Nephron (organoid): ENCODE data around the gene ZBTB42.

Source experiments
- H3K27ac Mint-ChIP-seq, 3 experiments: 2 replicates each; pipeline ENCODE4 v1.8.0; 2020; ENCODE audit warnings: mixed read lengths in 3 of 3, mild to moderate bottlenecking in 2 of 3, moderate library complexity in 1 of 3
- H3K27me3 Mint-ChIP-seq: 2 replicates; pipeline ENCODE4 v1.8.0; 2021; ENCODE audit warnings: low read depth, mild to moderate bottlenecking, moderate library complexity, mixed read lengths
- H3K36me3 Mint-ChIP-seq: 2 replicates; pipeline ENCODE4 v1.8.0; 2020; ENCODE audit warnings: low read depth, mixed read lengths
- H3K4me1 Mint-ChIP-seq: 2 replicates; pipeline ENCODE4 v1.8.0; 2020; ENCODE audit warnings: mixed read lengths
- H3K4me3 Mint-ChIP-seq, 3 experiments: 2 replicates each; pipeline ENCODE4 v1.8.0; 2020; ENCODE audit warnings: mild to moderate bottlenecking in 3 of 3, mixed read lengths in 3 of 3, moderate library complexity in 2 of 3
- H3K9me3 Mint-ChIP-seq: 2 replicates; pipeline ENCODE4 v1.8.0; 2020; ENCODE audit warnings: mixed read lengths
- TF ChIP-seq, protein P1 (sequence below), 3 experiments: fragments of 200-600 bp; sonication (generic); IDR thresholded peaks; one replicate each; pipeline ENCODE4 v1.5.0; 2021; ENCODE audit warnings: antibody characterized with exemption in 3 of 3; ENCODE audit not compliant: unreplicated experiment in 3 of 3

ZBTB42 gene

DNA sequence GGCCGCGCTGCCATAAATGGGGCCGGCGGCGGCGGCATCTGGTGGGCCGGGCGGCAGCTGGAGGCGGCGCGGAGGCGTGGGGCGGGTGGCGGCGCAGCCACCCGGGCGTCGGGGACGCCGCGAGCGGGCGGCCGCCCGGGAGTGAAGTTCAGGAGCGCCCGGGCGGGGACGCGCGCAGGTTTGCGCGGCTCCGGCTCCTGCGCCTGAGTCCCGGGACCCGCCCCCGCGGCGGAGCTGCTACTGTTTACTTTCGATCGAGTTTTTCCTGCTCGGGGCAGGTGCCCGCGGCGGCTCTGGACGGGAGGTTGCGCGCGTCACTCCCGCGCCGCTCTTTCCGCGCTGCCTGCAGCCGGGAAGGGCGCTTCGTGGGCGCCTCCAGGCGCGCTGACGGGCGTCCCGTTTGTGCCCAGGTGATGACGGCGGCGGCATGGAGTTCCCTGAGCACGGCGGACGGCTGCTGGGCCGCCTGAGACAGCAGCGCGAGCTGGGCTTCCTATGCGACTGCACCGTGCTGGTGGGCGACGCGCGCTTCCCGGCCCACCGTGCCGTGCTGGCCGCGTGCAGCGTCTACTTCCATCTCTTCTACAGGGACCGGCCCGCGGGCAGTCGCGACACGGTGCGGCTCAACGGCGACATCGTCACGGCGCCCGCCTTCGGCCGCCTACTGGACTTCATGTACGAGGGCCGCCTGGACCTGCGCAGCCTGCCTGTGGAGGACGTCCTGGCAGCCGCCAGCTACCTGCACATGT lies at the start of gene ZBTB42:
ZBTB42 (plus strand) TSS at position 331 of the 749 bp plus-strand sequence; CDS start at position 428, 97 bp downstream.
- Mint-ChIP-seq H3K9me3 (no peaks in the 10 kb centered on the region), H3K4me1 (peaks cover 15% of the 10 kb centered on the region), H3K27me3 (peaks cover 18% of the 10 kb centered on the region), H3K27ac (peak within 1 kb of the TSS; percentile 50 to 91 (median 76)), H3K36me3 (no peaks in the 10 kb centered on the region), H3K4me3 (peak within 1 kb of the TSS; percentile 83 to 89 (median 88))
- TF ChIP-seq, protein P1, sequence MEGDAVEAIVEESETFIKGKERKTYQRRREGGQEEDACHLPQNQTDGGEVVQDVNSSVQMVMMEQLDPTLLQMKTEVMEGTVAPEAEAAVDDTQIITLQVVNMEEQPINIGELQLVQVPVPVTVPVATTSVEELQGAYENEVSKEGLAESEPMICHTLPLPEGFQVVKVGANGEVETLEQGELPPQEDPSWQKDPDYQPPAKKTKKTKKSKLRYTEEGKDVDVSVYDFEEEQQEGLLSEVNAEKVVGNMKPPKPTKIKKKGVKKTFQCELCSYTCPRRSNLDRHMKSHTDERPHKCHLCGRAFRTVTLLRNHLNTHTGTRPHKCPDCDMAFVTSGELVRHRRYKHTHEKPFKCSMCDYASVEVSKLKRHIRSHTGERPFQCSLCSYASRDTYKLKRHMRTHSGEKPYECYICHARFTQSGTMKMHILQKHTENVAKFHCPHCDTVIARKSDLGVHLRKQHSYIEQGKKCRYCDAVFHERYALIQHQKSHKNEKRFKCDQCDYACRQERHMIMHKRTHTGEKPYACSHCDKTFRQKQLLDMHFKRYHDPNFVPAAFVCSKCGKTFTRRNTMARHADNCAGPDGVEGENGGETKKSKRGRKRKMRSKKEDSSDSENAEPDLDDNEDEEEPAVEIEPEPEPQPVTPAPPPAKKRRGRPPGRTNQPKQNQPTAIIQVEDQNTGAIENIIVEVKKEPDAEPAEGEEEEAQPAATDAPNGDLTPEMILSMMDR (IDR thresholded peaks at IDR 0.05; ENCODE audit: unreplicated experiment in 3 of 3): no peak

GRCh38 chr14:104751539-104752422 lies 49.1 kb upstream of the ZBTB42 start:
- H3K36me3 Mint-ChIP-seq: peaks cover 12% of the 10 kb centered on the region
- no peaks in the 10 kb centered on the region for H3K9me3 Mint-ChIP-seq
- peak overlapping the region in 1 of 3 experiments; percentile 94 for H3K27ac Mint-ChIP-seq
- H3K4me1 Mint-ChIP-seq: peaks cover 44% of the 10 kb centered on the region
- no peaks in the 10 kb centered on the region for H3K27me3 Mint-ChIP-seq
- H3K4me3 Mint-ChIP-seq: peak overlapping the region; percentile 91 to 93 (median 93)
- TF ChIP-seq, protein P1 (IDR thresholded peaks at IDR 0.05; ENCODE audit: unreplicated experiment in 3 of 3): no peak

DNA sequence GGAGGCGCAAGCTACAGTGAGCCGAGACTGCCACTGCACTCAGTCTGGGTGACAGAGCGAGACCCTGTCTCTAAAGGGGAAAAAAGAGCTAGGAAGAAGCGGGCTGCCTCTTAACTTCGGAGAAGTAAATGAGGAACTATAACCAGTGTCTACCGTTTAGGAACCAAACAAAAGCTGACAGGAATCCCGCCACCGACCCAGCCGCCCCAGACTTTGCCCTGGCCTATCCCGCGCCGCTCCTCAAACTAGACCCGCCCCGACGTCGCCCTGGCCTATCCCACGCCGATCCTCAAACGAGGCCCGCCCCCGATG lies 48.5 kb upstream of the ZBTB42 start:
- Mint-ChIP-seq H3K27me3 (no peaks in the 10 kb centered on the region), H3K4me3 (peak overlapping the region; percentile 91 to 93 (median 93)), H3K4me1 (peaks cover 40% of the 10 kb centered on the region), H3K9me3 (no peaks in the 10 kb centered on the region), H3K27ac (peak overlapping the region; percentile 87 to 96 (median 94)), H3K36me3 (peaks cover 17% of the 10 kb centered on the region)
- TF ChIP-seq, protein P1 (IDR thresholded peaks at IDR 0.05; ENCODE audit: unreplicated experiment in 3 of 3): no peak

DNA sequence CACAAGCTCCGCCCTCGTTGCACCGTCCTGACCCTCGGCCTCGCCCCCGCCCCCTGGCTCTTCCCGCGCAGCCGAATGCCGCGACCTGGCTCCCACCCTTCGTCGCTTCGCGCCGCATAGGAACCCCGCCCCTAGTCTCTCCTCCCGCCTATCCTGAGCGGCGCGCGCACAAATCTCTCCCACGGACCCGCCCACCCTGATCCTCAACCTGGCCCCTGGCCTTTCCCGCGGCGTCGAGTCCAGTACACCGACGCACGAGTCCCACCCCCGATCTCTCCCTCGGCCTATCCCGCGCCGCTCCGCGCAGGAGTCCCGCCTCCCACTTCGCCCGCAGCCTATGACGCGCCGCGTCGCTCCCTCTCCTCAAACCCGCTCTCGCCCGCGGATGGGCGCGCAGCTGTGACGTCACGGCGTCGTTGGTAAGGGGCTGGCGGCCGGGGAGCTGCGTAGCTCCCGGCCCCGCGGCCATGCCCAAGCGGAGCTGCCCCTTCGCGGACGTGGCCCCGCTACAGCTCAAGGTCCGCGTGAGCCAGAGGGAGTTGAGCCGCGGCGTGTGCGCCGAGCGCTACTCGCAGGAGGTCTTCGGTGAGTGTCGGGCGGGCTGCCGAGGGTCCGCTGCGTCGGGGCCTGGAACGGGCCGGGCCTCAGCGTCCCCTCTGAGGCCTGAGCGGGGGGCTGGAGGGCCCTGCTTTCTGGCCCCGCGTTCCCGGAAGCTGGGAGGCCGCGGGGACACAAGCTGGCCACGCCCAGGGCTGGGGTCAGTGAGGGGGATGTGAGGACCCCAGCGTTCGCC lies 48.0 kb upstream of the ZBTB42 start, which contains the start of gene SIVA1:
SIVA1 (plus strand) TSS at position 413 of the 793 bp plus-strand sequence; CDS start at position 468, 55 bp downstream.
- Mint-ChIP-seq H3K36me3 (peaks cover 18% of the 10 kb centered on the region), H3K4me1 (peaks cover 37% of the 10 kb centered on the region), H3K4me3 (peak within 1 kb of the TSS; percentile 91 to 93 (median 93)), H3K27me3 (no peaks in the 10 kb centered on the region), H3K27ac (peak within 1 kb of the TSS; percentile 87 to 96 (median 94)), H3K9me3 (no peaks in the 10 kb centered on the region)
- TF ChIP-seq, protein P1 (IDR thresholded peaks at IDR 0.05; ENCODE audit: unreplicated experiment in 3 of 3): no peak

DNA sequence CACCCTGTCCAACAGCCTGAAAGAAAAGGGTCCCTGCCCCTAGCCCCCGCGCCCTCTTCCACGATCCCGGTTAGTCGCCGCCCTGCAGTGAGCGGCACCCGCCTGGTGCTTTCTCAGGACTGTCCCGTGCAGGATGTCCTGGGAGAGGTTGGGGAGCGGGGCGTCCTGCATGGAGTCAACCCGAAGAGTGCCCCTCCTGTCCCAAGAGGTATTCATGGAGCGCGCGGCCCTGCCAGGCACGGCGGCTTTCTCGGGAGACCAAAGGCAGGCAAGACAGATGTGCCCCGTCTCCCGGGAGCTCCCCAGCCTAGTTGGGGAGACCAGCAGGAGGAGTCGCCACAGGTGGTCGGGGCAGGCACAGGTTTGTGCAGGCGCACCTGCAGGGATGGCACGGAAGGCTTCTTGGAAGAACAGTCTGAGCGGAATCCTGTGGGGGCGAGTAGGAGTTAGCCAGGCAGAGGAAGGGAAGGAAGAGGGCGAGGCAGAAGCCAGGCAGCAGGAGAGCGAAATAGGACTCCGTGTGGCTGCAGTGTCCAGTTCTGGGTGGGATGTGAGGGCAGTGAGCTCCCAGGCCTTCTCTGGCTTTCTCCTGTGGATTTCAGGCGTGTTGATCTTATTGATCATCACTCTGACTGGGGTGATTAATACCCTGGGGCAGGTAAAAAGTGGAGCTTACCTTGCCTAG lies 47.2 kb upstream of the ZBTB42 start:
- H3K36me3 Mint-ChIP-seq: peaks cover 18% of the 10 kb centered on the region
- H3K27me3 Mint-ChIP-seq: no peaks in the 10 kb centered on the region
- TF ChIP-seq, protein P1 (IDR thresholded peaks at IDR 0.05; ENCODE audit: unreplicated experiment in 3 of 3): no peak
- H3K27ac Mint-ChIP-seq: peak overlapping the region in 2 of 3 experiments; percentile 68 to 69
- H3K4me3 Mint-ChIP-seq: peak overlapping the region; percentile 91 to 93 (median 93)
- peaks cover 30% of the 10 kb centered on the region for H3K4me1 Mint-ChIP-seq
- no peaks in the 10 kb centered on the region for H3K9me3 Mint-ChIP-seq
